GM12878 (cell line): ENCODE data around the gene HDDC3. TPM values are rescaled to one million over a fixed set of nuclear protein-coding genes. Genes with fewer than 3 reads are reported as not detected.

Source experiments
- CEBPB ChIP-seq, 2 experiments: fragments of 150-350 bp in 1 of 2; IDR thresholded peaks; 2 replicates each; pipeline ENCODE4 v1.6.1; 2012 to 2014; ENCODE audit warnings: low read depth in 2 of 2, low read length in 2 of 2, borderline replicate concordance in 1 of 2, inconsistent platforms in 1 of 2
- FOXK2 ChIP-seq: fragments of 450-650 bp; IDR thresholded peaks from 2 replicates; pipeline ENCODE4 v1.6.1; 2017; ENCODE audit warnings: mild to moderate bottlenecking, moderate library complexity
- GATAD2B ChIP-seq: fragments of 450-650 bp; conservative IDR thresholded peaks from 2 replicates; pipeline ENCODE4 v1.6.1; 2017; ENCODE audit warnings: low read depth, mild to moderate bottlenecking, moderate library complexity
- HDAC2 ChIP-seq: fragments of 200-600 bp; sonication (generic); IDR thresholded peaks from 2 replicates; pipeline ENCODE4 v1.6.1; 2017
- JUND ChIP-seq: IDR thresholded peaks from 2 replicates; pipeline ENCODE4 v1.6.1; 2012; ENCODE audit warnings: low read depth, mild to moderate bottlenecking, low read length, improper control_type of control experiment, moderate library complexity
- NFYA ChIP-seq: IDR thresholded peaks from 2 replicates; pipeline ENCODE4 v1.6.1; 2011; ENCODE audit warnings: low read depth, mild to moderate bottlenecking, low read length, improper control_type of control experiment, borderline replicate concordance
- NKRF ChIP-seq: fragments of 450-650 bp; conservative IDR thresholded peaks from 2 replicates; pipeline ENCODE4 v1.6.1; 2017; ENCODE audit warnings: mild to moderate bottlenecking, moderate library complexity
- NR2C2 ChIP-seq: IDR thresholded peaks from 2 replicates; pipeline ENCODE4 v1.6.1; 2011; ENCODE audit warnings: borderline replicate concordance, low read depth; ENCODE audit not compliant: control insufficient read depth, insufficient read length
- RELA ChIP-seq: fragments of 450-650 bp; IDR thresholded peaks from 2 replicates; pipeline ENCODE4 v1.8.0; 2014; ENCODE audit warnings: borderline replicate concordance; ENCODE audit not compliant: partially characterized antibody
- SKIL ChIP-seq: fragments of 450-650 bp; IDR thresholded peaks from 2 replicates; pipeline ENCODE4 v1.6.1; 2017; ENCODE audit warnings: mild to moderate bottlenecking, low read depth, inconsistent platforms; ENCODE audit not compliant: poor library complexity, severe bottlenecking
- SMC3 ChIP-seq: IDR thresholded peaks from 2 replicates; pipeline ENCODE4 v1.6.1; 2011; ENCODE audit warnings: low read length, improper control_type of control experiment, borderline replicate concordance
- ZBTB11 ChIP-seq: fragments of 450-650 bp; formaldehyde crosslinking; IDR thresholded peaks from 2 replicates; pipeline ENCODE4 v1.5.0; 2022; ENCODE audit warnings: mild to moderate bottlenecking, missing genetic modification characterization
- ZNF24 ChIP-seq: fragments of 450-650 bp; IDR thresholded peaks from 2 replicates; pipeline ENCODE4 v1.6.1; 2017; ENCODE audit warnings: antibody characterized with exemption, mild to moderate bottlenecking
- ZNF687 ChIP-seq: fragments of 450-650 bp; IDR thresholded peaks from 2 replicates; pipeline ENCODE4 v1.6.1; 2017; ENCODE audit warnings: mild to moderate bottlenecking, moderate library complexity
- polyA plus RNA-seq, 11 experiments: library from polyadenylated mRNA; depleted of rRNA in 4 of 11; unstranded in 6 of 11; stranded (reverse) in 5 of 11; fragments of >200 nt; fragmentation: Nextera tagmentation in 4 of 11; fragmentation: Illumina TruSeq in 1 of 11; extraction: Ambion mirVana in 4 of 11; extraction: Trizol in 1 of 11; gene quantifications; 1 replicate in 1 of 11; 2 replicates in 10 of 11; pipeline versions ENCODE4 v1.2.1 to v1.2.3, GENCODE V29; 2011 to 2016; ENCODE audit warnings: inconsistent platforms in 2 of 11, missing spikeins in 2 of 11, low read depth in 1 of 11
- total RNA-seq, 4 experiments: library from RNA; depleted of rRNA in 3 of 4; stranded (reverse); fragments of >200 nt in 3 of 4; fragmentation: Illumina TruSeq in 1 of 4; extraction: Trizol in 1 of 4; gene quantifications; 2 replicates each; pipeline versions ENCODE4 v1.2.1 to v1.2.3, GENCODE V29; 2013 to 2021
- TF ChIP-seq, protein P1 (sequence below): IDR thresholded peaks from 2 replicates; pipeline ENCODE4 v1.6.1; 2012; ENCODE audit warnings: low read depth, low read length, improper control_type of control experiment

The HDDC3 gene
- total and polyA plus RNA-seq, 10 of the 15 experiments (the other 5 are each of a cell fraction or from before 2014, with no cell fraction given): 5.6 to 39.5 (median 23.0) TPM

GRCh38 chr15:90907051-90907660, 25.2 kb downstream of the HDDC3 start (continued):
- no peak for TF ChIP-seq HDAC2
- TF ChIP-seq ZNF687: no peak
- no peak for TF ChIP-seq NFYA
- TF ChIP-seq FOXK2: no peak
- TF ChIP-seq NR2C2: no peak
- no peak for TF ChIP-seq ZNF24
- TF ChIP-seq SMC3: no peak
- TF ChIP-seq RELA: no peak
- no peak for TF ChIP-seq GATAD2B
- TF ChIP-seq, protein P1, sequence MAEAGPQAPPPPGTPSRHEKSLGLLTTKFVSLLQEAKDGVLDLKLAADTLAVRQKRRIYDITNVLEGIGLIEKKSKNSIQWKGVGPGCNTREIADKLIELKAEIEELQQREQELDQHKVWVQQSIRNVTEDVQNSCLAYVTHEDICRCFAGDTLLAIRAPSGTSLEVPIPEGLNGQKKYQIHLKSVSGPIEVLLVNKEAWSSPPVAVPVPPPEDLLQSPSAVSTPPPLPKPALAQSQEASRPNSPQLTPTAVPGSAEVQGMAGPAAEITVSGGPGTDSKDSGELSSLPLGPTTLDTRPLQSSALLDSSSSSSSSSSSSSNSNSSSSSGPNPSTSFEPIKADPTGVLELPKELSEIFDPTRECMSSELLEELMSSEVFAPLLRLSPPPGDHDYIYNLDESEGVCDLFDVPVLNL: no peak
- TF ChIP-seq SKIL: no peak
- TF ChIP-seq CEBPB (IDR thresholded peaks at IDR 0.05; ENCODE audit: borderline replicate concordance in 1 of 2, low read depth in 2 of 2, low read length in 2 of 2): no peak
- no peak for TF ChIP-seq JUND
- no peak for TF ChIP-seq NKRF
- no peak for TF ChIP-seq ZBTB11
